ENCODE data around the gene TBC1D14.

Gene TBC1D14

DNA sequence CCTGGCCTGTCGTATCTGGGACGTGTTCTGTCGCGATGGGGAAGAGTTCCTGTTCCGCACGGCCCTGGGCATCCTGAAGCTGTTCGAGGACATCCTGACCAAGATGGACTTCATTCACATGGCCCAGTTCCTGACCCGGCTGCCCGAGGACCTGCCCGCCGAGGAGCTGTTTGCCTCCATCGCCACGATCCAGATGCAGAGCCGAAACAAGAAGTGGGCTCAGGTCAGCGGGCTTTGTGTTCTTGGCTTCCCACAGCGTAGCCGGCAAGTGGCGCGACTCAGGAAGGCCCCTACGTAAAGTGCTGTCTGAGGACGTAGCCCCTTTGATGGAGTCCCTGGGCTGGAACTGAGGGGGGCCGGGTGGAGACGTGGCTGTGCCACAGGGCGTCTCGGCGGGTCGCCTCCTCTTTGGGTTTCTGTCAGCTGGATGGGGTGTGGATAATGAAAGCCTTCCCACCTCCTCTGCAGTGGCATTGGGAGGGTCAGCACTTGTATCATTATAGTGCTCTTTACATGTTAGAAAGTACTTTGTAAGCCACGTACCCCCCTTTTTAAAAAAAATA, 115.5 kb downstream of the TBC1D14 start:
- no peak for DNase-seq

DNA sequence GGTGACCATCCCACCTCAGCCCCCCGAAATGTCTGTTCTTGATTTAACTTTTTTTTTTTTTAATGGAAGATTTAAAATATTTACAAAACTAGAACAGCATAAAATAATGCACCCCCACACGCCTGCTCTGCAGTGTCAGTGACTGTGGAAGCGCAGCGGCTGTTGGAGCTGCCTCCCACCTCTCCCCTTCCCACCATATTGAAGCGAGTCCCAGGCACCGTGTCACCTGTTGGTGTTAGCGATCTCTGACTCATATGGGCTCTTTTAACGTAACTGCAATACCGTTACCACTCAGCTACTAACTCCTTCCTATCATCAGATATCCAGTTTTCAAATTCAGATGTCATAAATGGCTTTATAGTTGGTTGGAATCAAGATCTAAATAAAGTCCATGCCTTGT, 116.5 kb downstream of the TBC1D14 start:
- DNase-seq, result no peak

DNA sequence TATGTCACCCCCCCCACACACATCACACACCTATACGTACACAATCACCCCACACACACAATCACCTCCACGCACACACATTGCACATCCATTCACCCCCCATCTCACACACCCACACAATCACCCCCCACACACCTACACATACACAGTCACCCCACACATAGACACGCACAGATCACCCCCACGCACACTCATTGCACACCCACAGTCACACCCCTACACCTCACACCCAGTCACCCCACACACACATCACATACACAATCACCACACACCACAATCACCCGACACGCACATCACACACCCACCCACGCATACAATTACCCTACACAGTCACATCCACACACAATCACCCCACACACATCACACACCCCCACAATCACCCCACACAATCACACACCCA, 117.7 kb downstream of the TBC1D14 start:
- DNase-seq, result no peak

DNA sequence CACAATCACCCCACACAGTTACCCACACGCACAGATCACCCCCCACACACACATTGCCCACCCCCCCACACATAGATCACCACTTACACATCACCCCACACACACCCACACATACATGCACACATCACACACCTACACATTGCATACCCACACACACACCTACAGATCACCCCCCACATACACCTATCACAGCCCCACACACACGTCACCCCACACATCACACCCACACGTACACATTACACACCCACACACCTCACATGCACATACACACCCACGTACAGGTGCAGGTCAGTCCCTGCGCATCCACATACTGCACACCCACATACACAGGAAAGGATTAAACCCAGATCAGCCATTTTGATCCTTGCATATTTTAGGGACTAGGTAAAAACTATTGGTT, 118.3 kb downstream of the TBC1D14 start:
- DNase-seq, result no peak

DNA sequence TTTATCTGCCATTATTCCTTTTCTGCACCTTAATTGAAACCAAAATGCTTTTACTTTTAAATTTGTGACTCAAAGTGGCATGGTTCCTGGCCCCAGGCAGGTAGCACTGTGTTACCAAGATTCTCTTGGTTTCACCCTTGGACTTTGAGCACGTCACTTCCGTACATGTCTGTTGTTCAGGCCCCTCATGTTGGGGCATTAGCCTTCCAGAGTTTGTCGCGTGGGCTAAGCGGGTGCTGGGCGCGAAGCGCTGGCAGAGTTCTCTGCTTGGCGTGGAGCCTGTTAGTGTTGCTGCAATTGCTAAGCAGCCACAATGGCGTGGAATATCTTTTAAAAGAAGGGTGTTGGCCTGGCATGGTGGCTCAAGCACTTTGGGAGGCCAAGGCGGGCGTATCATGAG, 119.6 kb downstream of the TBC1D14 start:
- DNase-seq, result no peak

DNA sequence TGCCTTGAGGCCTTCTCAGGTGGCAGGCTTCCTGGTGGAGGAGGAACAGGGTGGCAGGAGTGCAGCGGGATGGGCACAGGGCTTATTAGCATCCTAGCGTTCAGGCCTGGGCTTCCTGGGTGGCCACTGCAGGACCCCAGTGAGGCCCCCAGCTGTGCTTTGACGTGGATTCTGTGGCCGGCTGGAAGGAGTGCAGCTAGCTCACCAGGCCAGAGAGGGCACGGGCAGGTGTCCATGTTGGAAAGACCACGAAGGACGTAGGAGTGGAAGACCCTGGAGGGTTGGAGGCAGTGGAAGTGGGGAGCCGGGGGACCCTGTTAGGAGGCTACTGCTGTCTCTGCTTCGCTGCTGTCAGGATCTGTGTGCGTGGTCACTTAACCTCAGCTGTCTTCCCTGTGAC, 120.3 kb downstream of the TBC1D14 start:
- DNase-seq, result no peak

DNA sequence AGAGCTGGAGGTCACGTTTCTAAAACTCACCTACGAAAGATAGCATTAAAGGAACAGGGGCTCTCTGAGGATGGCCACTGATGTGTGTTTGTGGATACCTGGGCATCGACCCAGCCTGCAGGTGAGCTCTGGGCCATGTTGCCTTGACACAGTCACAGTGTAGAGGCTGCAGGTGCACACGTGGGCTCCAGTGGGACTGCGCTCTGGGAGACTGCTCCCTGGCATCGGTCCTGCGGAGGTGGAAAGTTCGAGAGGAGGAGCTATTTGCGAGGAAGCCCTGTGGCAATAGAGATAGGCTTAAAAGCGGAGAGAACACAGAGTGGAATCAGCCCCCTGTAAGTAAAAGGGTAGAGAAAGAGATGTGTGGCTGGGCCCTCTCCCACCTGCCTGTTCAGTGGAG, 121.2 kb downstream of the TBC1D14 start:
- no peak for DNase-seq

DNA sequence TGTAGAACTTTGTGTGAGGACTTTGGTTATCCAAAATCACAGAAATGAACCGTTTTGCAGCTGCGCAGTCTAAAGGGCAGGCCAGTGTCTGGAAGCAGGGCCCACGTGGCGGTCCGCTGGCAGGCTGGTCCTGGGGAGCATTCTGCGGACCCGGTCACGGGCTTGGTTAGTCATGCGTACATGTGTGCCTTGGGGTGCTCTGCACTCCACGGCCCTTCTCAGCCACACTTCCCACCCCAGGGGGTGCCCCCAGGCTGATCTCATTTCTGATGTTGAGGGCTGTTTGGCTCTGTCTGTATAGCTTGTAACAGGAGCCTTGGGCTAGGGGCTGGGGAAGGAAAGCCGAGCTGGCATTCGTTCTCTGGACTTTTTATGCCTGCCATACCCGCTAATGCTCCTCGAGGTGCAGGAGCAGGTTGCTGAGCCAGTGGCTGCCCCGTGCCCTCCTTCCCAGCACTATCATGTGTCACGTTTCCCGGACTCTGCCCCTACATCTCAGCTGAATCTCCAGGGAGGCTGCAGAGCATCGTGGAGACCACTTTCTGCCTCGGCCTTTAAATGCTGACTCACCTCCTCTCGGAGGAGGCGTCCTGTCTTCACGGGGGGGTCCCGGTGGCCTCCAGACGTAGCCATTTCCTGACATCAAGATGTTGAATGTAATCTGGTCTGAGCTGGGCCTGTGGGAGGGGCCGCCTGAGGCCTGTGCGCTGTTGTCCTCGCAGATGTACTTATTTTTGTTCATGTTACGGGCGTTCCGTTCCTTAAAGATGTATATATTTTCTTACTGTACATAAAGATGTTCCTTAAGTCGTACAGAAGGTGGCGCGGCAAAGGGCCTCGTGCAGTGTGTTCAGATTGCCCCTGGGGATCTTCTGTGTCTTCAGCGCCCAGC, 122.2 kb downstream of the TBC1D14 start:
- no peak for DNase-seq

DNA sequence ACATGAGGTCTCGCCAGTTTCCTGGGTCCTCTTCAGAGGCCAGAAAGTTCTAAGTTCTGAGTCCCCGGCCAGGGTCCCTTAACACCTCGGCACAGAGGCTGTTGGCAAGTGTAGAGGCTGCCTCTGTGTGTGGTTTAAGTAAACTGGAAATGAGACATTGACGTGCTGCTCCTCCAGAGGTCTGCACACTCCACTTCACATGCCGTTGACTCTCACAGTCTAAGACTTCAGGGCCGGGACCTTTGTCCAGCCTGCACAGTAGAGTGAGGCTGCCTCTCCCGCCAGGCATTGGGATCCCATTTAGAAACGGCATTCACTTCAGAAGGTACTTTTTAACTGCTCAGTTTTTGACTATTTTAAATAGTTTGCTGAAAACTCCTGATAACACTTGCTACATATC, 123.0 kb downstream of the TBC1D14 start:
- no peak for DNase-seq

DNA sequence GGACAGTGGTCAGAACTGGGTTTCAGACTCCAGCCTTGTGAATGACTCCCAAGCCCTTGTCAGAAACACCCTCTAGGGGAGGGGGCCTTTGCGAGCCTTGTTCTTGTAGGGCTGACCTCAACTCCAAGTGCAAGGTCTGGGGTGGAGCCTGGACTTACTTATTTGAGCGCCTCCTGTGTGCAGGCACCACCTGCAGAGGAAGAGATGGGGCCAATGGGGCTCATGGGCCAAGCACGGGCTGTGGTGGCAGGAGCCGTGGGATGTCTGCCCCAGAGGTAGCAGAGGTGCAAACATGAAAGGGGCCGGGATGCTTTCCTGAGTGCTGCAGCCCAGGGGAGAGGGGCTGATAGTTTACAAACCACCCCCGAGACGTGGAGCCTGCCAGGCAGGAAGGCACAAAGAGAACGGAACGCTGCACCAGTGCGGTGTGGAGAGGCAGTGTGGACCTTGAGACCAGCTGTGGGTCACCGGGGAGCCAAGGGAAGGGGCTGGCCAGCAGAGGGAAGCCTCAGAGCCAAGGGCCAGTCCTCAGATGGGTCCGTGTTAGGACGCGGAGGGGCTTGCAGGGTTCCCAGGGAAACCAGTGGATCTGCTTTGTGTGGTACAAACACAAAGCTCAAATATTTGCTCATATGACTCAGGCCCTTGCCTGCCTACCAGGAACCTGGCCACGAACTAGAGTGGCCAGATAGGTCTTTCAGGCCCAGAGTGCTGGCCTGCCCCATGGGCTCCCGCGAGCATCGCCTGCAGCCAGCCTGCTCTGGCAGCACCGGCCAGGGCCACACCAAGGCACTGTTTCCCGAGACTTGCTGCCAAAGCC, 124.8 kb downstream of the TBC1D14 start:
- DNase-seq, result no peak

DNA sequence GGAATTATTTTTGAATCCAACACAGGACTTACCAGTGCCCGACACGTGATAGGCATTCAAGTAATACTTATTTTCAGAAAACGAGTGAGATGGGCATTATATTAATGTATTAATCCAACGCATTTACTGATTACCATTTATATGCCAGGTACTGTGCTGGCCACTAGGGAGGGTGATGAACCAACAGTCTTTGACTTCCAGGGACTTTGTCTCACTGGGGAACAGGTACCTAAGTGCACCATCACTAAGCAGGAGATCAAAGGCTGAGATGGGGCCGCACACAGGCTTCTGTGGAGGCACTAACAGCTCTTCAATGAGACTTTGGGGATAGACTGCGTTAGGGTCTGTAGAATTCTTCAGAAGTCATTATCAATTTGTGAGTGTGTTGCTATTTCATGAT, 127.8 kb downstream of the TBC1D14 start:
- no peak for DNase-seq

DNA sequence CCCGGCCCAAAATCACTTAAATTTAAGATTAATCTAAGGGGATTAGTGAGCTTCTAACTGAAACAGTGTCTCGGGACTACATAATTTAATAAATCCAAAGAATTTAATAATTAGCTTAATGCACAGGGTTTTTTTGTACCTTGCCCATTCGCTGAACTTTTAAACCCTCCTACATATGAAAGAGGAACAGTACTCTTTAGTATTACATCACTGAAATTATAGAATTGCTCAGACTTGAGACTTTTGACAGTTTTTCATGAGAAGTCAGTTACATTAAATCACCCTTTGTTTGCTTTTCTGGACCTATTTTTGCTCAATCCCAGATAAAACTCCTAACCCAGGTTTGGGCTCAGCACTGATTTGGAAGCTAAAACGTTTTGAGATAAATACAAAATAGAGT, 131.1 kb downstream of the TBC1D14 start:
- no peak for DNase-seq

DNA sequence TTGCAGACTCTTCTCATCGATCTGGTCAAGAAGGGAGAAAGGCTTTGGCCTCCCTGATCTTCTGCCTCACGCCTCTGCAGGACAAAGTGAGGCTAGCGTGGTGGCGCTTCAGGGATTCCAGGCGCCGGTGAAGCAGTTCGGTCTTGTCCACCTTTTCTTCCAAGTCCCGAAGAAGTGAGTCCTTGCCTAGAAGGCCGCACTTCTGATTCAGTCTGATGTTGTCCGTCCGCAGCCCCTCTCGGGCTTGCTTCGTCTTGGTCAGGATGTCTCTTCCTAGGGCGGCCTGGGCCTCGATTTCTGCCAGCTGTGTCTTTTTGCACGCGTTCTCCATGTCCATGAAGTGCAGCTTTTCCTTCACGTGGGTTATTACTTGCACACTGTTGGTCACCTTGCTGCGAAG, 131.6 kb downstream of the TBC1D14 start:
- no peak for DNase-seq

DNA sequence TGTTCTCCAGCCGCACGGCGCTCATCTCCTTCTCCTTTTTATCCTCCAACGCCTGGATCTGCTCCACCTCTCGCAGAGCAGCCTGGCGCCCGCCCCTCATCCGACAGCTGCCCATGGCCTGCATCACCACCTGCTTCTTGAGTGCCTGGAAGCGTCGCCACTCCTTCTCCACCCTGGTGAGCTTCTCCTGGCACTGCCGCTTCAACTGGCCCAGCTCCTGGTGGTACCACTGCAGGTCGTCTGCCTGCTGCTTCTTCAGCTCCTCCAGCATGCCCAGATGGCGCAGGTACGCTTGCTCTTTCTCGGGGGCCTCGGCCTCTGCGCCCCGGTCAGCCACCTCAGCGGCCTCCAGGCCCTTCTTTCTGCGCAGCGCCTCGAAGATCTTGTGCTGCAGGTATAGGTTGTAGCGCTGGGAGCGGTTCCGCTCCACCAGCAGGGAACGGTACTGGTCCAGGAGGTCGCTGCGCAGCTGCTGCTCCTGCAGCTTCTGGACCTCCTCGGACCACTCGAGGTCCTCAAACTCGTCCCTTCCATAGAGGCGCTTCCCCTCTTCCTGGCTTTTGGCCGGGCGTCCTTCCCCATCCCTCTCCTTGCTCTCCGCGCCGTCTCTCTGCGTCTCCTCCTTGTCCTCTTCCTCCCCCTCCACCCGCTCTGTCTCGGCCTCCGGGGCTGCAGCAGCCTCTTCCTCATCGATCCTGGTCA, 132.3 kb downstream of the TBC1D14 start:
- no peak for DNase-seq

DNA sequence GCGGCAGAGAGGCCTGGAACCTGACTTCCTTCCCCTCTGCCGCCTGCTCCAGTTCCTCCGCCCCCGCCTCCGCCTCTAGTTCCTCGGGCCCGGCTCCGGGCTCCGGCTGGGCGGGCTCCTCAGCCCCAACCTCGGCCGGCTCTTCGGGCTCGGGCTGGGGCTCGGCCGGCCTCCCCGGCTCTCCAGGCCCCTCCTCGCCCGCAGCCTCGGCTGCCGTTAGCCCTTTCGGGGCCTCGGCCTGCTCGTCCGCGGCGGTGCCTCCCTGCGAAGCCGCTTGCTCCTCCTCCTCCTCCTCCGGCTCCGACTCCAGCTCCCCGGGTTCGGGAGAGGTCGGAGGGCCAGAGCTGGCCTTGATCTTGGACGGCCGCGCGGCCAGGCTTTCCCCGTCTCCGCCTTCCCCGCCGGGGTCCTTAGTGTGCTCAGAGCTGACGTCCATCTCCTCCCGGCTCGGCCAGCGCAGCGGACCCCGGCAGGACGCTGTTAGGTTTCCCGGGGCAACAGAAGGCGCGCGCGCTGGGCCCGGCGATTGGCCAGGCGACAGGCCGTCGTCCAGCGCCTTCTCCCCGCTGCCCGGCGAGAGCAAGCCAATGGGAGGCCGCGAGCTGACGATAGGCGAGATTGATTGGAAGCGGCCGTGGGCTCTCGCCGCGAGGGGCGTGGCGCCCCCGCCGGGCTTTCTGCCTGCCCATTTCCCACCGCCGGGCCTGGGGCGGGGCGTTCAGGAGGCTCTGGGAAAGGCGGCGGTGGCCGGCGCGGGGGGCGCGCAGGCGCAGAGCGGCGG, 133.1 kb downstream of the TBC1D14 start:
- DNase-seq, result peak; percentile 73

DNA sequence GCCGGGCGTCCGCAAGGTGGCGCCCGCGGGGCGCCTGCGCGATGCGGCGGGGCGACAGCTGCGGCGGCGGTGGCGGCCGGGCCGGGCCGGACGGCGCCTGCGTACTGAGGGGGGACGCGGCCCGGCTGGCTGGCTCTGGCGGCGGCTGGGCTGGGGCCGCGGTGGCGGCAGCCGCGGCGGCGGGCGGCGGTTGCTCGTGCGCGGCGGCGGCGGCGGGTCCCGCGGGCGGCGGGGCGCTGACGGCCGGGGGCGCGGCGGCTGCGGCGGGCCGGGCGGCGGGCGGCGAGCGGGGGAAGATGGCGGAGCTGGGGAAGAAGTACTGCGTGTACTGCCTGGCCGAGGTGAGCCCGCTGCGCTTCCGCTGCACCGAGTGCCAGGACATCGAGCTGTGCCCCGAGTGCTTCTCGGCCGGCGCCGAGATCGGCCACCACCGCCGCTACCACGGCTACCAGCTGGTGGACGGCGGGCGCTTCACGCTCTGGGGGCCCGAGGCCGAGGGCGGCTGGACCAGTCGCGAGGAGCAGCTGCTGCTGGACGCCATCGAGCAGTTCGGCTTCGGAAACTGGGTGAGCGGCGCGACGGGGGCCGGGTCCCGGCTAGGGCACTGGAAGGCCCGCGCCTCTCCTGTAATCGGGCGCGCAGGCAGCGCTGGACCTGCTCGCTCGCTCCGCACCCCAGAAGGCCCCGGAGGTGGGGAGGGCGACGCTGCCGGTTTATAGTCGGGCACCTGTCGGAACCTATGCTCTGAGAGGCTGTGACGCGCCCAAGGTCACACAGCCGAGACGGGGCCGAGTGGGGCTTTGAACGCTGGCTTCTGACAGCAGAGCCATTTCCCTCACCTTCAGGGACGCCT, 133.9 kb downstream of the TBC1D14 start, which contains the start of gene TADA2B:
Gene TADA2B (plus strand): TSS at position 89 of the 853 bp plus-strand sequence. CDS start 208 bp downstream, at position 297.
- DNase-seq, result no peak

DNA sequence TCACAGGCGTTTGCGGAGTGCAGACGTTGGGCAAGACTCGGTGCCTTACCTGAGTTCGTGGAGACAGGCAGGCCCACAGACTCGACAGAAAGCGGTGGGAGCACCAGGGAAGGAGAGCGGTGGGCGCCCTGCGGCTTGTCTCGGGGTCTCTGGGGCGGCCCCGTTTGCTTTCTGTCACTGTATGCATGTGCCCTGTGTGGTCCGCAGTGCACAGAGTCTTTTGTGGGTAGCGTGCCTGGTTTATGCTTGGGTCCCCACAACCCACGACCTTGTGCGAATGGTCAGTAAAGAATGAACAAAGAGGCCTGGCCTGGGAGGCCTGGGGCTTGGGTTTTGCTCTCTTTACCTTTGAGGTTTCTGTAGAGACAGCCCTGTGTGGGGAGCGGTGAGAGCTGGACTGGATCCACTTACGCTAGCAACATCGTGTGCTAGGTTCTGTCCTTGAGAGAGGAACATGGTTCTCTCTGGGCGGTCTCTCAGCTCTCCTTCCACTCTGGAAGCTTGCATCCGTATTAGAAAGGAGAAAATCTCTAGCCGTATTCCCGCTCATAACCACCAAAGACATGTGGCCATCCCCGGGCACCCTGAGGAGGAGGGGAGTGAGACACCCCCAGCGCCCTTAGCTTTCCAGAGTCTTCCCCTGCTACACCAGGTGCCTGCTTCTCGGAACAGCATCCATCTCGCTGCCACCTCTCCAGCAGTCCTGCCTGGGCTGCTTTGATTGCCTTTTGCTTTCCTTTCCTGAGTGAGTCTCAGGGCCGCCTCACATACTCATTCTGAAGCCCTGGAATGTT, 134.7 kb downstream of the TBC1D14 start:
- DNase-seq, result no peak

DNA sequence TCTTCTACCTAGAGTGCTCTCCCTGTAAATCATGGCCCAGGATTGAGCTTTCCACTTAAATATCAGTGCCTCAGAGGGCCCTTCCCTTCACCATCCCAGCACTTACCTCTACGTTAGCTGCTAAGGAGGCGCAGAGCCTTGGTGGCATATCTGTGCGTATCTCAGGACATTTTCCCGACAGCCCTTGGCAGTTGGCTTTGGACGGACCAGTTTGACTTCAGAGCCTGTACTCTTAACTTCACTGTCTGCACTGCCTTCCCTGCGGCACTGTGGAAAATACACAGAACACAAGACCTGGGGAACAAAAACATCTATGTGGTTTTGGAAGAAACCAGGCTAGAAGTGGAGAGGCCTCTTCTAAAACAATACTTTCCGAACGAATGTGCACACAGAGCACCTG, 135.9 kb downstream of the TBC1D14 start:
- DNase-seq, result no peak

DNA sequence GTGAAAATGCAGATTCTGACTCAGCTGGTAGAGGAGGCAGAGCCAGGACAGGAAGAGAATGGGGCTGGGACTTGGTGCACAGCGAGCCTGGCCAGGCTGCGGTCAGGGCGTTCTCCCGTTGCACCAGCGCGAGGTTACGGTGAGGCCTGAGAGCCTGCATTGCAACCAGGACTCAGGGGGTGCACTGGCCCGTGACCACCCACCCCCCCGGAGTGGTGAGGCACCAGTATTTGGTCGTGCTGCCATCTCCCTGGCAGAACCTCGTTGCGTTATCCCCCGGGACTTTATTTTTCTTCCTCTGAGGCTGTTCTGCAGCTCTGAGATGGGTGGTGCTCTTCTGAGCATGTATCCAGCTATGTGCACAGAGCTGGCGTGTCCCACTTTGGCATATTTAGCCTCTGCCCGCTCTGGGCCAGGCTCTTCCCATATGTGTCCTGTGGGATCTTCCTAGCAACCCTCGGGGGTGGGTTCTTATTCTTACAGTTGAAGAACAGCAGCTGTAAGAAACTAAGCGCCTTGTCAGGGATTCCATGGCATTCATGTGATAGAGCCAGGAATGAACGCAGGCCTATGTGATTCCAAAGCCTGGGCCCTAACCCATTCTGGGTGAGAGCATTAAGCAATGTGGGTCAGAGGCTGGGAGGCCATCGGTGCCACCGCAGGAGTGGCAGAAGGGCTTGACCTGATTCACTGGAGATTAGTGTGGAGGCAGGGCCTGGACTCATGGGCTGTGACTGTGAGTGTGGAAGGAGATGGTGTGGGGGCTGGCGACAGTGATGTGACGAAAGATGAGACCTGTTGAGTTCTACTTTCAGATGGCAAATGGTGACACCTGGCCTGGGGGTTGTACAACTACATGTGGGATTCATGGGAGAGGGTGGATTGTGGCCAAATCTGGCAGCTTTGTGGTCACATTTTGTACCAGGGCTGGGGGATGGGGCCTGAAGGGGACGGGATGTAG, 136.6 kb downstream of the TBC1D14 start:
- no peak for DNase-seq

Measured in NCI-H2107 (cell line).